Measurements from ENCODE around the gene KRT2.
"Not testable (repeated sequence)": the region's sequence is repeated elsewhere in the genome, so short reads cannot be mapped to it uniquely, and the experiment has no call there.

The KRT2 gene

DNA sequence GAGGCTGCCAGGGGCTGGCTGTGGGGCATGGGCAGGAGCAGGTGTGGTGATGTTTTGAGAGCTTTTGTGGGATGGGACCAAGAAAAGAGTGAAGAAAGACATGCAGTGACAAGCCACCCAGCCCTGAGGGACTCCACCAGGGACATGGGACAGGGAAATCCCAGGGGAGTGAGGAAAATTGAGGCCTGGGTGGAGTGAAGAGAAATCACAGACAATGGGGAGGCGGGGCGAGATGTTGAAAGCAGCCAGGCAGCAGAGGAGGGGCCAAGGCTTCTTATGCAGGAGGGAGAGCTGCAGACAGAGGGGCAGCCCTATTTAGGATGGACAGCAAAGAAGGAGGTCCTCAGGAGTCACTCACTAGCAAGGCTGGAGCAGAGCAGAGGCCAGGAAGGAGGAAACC, 32.4 kb upstream of the KRT2 start:
- DNase-seq (ENCODE audit: low read depth): no peak

DNA sequence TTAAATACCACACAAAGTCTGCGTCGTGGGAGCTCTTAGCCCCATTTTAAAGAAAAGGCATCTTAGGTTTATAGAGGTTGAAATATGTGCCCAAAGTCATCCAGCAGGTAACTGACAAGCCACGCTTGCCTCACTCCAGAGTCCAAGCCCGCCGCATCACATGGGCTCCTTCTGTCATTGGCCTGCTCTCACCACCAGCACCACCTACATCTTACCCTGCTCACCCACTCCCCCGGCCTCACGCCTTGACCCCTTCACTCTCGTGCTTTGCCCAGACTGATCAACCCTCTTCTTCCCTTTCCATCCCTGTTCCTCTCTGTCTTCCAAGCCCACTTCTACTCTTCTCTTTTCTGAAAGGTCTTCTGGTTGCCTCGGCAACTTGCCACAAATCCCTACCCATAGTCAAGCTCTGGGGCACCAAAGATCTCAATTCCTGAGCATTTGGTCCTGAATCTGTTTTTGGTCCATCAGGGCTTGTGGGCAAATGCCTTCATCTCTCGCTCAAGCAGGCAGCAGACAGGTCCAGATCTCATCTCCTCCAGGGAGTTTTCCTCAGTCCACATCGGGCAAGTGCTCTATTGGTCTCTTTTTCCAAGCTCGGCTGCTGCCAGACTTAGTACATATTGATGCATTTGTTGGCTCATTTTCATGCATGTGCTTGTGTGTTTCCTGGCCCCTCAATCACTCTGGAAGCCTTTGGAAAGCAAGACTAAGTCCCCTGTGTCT, 31.7 kb upstream of the KRT2 start:
- DNase-seq (ENCODE audit: low read depth): no peak

DNA sequence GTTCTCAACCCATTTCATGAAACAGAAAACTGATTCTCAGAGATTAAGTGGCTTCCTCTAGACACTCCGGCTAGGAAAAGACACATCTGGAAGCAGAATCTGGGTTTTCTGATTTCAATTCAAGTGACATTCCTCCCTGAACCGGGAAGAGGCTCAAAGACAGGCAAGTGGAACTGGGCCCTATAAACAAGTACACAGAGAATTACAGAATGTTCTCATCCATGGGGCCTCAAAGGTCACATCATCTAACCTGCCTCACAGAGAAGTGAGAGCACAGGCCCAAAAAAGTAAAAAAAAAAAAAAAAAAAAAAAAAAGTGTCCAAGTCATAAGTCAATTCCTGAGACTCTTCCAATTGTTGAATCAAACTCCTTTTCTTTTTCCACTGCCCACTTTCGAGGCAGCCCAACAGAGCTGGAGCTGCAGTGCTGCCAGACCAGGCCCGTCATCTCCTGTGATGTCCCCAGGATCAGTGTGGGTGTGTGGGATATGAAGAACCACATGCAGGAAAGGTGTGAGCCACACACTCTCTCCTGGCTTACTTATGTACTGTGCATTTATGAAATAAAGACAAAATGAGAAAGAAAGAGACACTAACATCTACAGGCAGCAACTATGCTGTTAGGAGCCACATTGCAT, 31.0 kb upstream of the KRT2 start:
- DNase-seq (ENCODE audit: low read depth): no peak

DNA sequence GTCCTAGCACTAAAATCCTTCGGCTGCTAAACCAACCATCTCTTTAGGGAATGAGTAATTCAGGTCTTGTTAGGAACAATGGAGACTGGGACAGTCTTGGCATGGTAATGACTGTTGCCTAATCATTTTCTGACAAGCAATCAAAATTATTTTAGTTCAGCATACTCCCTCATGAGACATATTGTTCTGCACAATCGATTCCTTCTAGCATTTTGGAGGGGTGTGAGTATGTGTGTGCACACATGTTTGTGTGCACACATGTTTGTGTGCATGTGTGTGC, 30.3 kb upstream of the KRT2 start:
- no peak for DNase-seq (ENCODE audit: low read depth)

DNA sequence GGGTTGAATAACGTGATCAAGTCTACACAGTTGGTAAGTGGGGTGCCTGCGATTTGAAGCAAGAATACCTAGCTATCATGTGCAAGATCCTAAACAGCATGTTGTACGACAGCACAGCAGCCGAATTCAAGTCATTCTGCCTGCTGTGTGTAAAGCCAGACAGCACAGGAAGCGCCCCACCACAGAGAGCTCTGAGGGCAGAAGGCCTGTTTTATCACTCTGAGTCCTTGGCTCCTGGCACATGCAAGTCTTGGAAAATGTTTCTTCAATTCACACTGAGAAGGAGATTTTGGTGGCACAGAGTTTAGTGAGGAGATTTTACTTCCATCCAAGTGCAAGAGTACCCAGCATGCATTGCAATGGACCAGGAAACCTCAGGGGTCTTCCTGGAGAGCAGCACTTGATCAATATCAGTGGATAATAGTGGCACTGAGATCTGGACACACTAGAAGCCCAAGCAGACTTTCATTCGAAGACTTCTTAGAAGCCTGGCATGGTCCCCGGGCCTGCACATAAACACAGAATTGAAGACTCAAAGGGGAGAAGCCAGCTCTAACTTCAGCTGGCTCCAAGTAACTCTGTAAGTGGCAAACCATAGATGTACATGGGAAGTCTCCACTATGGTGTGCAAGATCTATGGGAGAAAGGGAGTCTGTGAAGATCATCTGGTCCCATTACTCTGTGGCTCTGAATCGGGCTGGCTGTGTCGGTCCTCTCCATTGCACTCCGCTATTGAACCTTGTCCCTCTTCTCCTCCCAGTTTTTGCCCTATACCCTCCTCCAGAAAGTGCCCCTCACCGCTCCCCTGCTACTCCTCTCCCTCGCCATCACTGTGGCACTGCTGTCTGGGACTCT, 29.7 kb upstream of the KRT2 start:
- DNase-seq (ENCODE audit: low read depth): no peak

DNA sequence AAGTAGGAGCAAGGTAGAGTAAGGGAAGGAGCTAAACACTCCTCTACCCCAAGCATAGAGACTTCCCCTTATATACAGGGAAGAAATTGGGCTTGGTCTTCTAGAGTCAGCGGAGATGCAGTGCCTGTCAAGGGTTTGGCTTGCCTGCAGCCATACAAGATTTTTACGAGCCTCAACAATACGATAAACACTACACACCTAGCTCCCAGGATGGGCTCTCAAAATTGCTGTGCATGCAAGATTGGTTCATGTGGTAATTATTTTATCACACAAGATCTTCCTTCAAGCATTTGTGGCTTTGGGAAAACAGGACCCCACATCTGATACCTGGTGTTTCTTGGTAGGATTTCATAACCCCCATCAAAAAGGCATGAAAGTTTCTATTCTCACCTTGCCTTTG, 28.4 kb upstream of the KRT2 start, which contains the start of gene KRT1:
TSS of gene KRT1 (minus strand) at position 45 of the 400 bp plus-strand sequence. CDS start 59 bp downstream, outside the sequence.
- DNase-seq (ENCODE audit: low read depth): no peak

DNA sequence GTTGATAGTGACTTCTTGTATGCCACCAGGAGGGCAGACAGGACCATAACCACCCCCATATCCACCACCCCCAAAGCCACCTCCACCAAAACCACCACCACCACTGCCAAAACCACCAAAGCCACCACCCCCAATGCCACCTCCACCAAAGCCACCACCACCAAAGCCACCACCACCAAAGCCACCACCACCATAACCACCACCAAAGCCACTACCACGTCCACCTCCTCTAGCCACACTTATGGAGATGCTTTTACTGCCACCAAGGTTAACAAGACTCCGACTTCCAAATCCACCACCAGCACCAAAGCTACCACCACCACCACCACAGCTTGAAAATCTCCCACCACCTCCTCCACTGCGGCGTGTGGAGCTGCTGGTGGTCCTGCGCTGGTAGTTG, 27.9 kb upstream of the KRT2 start:
- DNase-seq (ENCODE audit: low read depth): no peak

DNA sequence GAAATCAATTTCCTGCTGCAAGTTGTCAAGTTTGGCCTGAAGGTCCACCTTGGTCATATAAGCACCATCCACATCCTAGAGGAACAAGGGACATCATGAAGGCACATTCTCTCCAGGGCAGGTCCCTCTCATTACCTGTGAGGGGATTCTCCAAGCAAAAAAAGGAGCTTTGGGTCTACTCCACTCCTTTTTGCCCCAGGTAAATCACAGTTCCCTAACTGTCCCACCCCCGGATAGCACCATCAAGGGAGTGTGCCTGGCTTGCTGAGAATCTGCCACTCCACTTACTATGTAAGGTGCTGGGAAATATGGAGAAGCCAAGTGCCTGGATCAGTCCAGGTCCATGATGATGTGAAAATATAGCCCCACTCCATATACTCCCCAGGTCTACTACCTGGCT, 25.7 kb upstream of the KRT2 start:
- DNase-seq (ENCODE audit: low read depth): no peak

DNA sequence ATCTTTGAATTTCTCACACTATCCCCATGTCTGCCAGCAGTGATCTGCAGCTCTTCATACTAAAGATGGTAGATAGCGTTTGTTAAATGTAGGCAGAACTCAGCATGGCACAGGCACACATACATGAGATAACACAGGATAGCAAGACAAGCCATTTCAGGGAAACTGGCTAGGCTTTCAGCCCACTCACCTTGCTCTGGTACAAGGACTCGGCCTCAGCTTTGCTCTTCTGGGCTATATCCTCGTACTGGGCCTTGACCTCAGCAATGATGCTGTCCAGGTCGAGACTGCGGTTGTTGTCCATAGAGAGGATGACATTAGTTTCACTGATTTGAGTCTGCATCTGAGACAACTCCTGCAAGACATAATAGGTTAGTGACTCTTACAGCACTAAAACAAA, 25.1 kb upstream of the KRT2 start:
- DNase-seq (ENCODE audit: low read depth): no peak

DNA sequence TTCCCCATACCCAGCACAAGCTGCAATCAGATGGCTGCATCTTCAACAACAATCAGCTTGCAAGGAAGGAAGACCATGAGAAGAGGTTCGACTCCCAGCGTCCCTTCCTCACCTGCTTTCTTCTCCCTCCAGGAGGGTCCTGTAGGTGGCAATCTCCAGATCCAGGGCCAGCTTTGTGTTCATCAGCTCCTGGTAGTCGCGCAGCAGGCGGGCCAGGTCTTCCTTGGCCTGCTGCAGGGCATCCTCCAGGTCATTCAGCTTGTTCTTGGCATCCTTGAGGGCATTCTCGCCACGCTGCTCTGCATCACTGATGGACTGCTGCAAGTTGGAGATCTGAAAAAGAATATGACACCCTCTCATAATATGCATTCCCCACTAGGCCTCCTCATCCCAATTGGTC, 24.2 kb upstream of the KRT2 start:
- DNase-seq (ENCODE audit: low read depth): no peak

DNA sequence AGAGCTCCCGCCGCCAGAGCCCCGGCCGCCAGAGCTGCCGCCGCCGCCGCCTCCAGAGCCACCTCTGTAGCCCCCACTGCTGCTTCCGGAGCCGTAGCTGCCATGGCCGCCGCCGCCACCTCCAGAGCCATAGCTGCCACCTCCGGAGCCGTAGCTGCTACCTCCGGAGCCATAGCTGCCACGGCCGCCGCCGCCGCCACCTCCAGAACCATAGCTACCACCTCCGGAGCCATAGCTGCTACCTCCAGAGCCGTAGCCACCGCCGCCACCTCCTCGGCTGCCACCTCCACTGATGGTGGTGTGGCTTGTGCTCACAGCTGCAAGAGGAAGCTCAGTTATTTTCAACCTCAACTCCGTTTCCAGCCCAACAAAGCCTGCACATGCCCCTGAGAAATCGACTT, 23.3 kb upstream of the KRT2 start:
- no peak for DNase-seq (ENCODE audit: low read depth)

DNA sequence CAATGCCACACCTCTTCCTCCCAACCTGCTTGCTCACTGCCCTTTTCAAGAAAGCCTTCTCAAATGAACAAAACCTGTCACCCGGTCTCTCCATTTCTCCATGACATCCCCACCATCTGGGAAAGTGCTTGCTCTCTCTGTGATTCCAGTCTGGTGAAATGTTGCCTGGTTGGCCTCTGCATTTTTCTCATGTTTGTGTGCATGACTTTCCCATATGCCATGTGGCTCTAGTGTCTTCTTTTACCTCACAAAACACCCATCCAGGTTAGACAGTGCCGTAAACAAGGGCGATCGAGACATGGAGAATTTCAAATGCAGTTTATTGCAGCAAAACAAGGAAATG, 22.4 kb upstream of the KRT2 start:
- DNase-seq (ENCODE audit: low read depth): no peak

DNA sequence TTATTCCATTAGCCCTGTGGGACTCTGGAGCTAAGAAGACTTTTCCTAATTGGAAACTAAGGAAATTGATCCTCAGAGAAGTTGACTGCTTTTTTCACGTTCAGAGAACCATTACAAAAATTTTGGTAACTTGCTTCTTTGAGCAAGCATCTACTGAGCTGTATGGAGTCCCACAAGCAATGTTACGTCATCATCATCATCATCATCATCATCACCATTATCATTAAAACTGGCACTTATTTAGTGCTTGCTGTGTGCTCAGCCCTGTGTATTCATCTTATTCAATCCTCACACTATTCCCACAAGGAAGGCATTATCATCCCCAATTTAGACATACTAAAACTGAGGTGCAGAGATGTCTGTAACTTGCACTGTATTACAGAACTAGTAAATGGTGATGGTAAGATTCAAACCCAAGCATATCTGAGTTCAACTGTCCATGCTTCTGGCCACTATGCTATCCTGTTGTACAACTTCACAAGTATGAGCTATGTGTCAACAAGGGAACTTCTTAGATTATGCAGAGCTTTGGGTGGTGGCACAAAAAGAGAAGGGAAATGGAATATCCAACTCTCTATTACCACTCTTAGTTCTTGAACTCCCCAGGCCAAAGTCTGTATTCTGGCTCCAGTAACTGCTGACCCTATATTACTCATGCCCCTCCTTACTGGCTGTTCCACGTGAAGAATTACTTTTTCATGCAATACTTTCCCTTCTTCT, 21.9 kb upstream of the KRT2 start:
- no peak for DNase-seq (ENCODE audit: low read depth)

DNA sequence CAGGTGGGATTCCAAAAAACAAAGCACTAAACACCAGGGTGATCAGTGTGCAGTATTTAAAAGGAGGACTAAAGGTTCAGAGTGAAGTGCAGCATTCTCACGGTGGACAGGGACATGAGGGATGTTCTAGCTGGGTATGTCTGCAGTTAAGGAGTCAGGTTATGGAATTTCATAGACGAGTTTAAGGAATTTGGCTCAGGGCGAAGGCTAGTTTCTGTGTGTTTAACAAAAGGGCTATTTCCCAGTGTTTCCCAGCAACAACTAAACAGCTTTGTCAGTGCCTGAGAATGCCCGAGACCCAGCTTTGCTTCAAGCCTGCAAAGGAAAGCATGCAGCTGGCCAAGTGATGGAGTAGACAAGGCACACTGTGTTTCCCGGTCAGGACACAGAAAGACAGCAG, 21.2 kb upstream of the KRT2 start:
- no peak for DNase-seq (ENCODE audit: low read depth)

DNA sequence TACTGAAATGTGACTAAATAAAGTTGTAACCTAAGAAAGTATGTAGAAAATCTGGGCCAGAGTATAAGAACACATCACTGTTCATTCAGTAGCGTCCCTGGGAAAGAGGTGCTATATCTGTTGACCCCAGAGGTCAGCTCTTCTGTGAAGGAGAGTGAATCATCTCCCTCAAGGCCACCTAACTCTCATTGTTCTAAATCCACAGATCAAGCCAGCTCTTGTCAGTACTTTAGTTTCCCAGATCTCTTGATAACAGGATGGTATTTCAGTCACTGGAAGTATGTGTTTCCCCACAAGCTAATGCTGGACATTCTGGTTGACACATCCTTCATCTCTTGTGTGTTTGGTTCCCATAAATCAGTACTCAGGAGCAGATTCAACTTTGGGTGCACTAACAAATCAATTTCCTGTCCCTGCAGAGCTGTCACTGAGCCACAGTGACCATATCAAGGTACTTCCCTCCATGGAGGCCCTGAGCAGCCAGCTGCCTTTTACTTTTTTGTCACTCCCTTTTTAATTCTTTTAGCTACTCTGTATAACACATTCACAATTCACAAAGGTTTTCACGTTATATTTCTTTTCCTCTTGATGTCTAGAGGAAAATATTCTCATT, 20.4 kb upstream of the KRT2 start:
- no peak for DNase-seq (ENCODE audit: low read depth)

DNA sequence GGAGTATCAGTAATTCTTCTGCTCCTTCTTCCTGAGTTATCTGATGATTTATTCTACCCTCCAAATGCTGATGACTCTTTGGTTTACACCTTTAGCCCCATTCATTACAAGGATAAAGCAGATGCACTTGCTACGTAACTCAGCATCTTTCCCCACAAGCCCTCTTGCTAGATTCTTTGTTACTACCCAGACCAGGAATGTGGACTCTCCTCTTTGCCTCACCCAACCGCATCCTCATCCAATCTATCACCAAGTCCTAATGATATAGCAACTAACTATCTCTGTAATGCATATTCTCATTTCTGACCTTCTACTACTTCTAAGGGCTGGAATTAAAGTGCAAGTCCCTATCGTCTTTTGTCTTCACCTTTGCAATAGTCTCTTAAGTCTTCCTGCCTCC, 18.9 kb upstream of the KRT2 start:
- no peak for DNase-seq (ENCODE audit: low read depth)

DNA sequence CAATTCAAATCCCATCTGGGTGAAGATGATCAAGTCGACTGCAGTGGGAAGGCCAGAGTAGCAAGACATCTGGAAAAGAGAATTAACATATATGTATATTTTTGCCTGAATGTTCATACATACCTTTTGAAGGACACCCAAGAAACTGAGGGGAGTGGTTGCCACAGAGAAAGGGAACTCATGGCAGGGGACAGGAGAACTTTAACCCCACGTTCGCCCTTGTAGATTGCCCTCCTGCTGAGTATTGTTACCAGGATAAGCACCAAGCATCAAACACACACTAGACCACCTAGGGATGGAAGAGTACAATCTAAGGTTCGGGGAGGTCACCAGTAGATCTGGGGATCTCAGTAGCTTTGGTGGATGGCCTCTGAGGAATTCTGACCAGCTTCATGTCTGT, 18.5 kb upstream of the KRT2 start:
- no peak for DNase-seq (ENCODE audit: low read depth)

DNA sequence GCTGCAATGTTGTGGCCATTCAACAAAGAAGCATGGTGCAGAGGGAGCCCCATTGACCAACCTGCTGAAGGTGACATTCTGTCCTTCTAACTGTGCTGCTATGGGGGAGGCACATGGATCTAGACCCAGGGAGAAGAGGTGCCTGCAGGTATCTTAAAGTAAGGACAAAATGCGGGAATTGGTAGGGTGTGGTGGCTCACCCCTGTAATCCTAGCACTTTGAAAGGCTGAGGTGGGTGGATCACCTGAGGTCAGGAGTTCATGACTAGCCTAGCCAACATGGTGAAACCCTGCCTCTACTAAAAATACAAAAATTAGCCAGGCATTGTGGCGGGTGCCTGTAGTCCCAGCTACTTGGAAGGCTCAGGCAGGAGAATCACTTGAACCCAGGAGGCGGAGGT, 17.9 kb upstream of the KRT2 start:
- DNase-seq (ENCODE audit: low read depth): not testable (repeated sequence)

DNA sequence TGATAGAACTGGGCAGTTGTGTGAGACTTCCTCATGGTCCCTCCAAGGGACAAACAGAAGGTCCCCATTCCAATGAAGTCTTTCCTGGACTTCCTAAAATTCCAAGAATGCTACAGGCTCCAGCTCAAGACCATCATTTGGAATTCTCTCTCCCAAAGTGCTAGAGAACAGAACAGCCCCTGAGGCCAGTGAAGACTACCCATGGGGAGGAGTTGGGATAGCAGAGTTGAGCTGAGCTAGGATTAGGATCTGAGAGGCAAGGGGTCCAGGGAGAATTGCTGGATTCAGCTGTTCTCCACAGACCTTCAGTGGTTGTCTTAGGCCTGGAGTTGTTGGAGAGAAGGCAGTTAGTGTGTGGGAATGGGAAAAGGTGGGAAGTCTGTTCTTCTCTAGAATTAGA, 17.4 kb upstream of the KRT2 start:
- DNase-seq (ENCODE audit: low read depth): no peak

DNA sequence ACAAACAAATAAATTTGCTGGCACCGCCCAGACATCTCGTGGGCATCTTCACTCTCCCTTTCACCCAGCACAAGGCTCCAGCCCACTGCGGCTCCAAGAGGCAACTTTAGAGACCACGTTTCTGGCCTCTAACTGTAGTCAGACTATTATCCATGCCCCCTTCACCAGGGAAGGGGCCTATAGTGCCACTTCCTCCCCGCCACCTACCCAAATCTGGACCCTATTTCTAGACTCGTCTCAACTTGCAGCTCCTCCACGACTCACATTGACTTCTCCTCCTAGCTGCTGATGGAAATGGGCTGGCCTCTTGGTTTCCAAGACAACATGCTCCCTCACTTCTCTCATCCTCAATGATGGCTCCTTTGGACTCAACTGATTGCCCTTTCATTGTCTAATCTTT, 15.9 kb upstream of the KRT2 start:
- no peak for DNase-seq (ENCODE audit: low read depth)

DNA sequence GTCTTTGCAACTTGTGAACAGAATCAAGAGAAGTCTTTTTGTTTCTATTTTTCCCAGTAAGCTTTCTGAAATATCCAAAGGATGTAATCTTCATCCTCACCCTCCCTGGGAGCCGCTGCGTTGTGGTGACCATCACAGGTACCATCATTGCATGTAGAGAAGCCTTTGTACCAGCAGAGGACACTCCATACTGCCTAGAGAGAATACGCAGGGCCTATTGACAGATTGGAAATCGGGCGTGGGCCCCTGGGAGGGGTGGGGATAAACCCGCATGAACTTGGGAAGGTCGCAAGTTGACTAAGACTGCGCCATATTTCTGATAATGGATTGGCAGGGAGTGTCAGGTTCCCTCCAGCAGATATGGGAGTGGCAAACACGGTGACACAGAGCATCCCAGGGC, 15.5 kb upstream of the KRT2 start:
- no peak for DNase-seq (ENCODE audit: low read depth)

DNA sequence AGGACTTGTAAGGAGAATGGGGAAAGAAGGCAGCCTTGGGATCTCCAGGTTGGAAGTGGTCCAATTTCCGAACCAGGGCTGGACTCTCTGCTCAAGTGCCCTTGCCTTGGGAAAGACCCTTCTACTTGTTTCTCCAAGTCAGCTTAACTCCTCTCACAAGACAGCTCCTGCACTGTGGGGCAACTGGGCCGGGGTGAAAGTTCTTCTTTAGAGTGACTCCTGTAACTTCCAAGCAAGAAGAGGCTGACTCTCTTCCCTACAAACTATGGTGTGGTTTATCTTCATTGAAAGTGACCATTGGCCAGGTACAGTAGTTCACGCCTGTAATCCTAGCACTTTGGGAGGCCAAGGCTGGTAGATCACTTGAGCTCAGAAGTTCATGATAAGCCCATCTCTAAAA, 14.5 kb upstream of the KRT2 start:
- DNase-seq (ENCODE audit: low read depth): no peak
